ENCODE measurements around the gene CRB1. TPM values are rescaled to one million over a fixed set of nuclear protein-coding genes. Genes with fewer than 3 reads are reported as not detected.
A peak's percentile ranks its signal among the peaks of the same experiment; 100 is the strongest.

CRB1 gene
- total and polyA plus RNA-seq, 9 of the 15 experiments (the other 6 are each of a cell fraction or from before 2014, with no cell fraction given) = 0.04 to 0.10 TPM; not detected in 7

DNA sequence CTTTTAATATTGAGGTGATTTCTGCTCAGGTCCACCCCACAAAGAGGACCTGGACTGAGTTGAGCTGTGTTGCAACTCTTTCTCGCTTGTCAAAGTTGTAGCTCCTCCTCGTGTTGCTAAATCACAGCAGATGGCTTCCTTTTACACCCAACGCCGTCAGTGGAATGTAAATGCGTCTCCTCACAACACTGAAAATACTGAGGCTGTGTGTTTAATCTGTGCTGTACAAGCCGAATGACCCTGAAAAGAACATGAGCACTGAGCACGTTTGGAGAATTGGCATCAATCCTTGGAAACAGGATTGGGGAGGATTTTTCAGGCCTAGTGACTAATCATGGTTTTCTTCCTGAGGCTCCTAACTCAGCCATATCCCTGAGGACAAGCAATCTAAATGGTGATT lies 196.0 kb downstream of the CRB1 start:
- BruUV-seq (replicated peaks) = no TSS peak
- ATAC-seq = no peak
- ChIA-PET POLR2A (interaction anchor here (1.0 kb wide), 1 partner anchor 9 kb away, joined by 3 read pairs; no protein-coding TSS in a partner anchor), CTCF (ENCODE audit: low intra/inter-chr PET ratio) (no interaction called here)
- no peak overlapping the region for H3K27ac ChIP-seq (ENCODE audit: extremely low read depth, low read depth, low read length)
- H2AFZ ChIP-seq (ENCODE audit: low read depth, low read length) = no peak overlapping the region
- H3K9me3 ChIP-seq (replicated peaks; ENCODE audit: control insufficient read depth, insufficient read depth, low read depth, low read length) = no peaks in the 10 kb centered on the region
- peak; percentile 57; the same call in 1 of the 2 replicates for TF ChIP-seq CEBPB (tag; IDR thresholded peaks at IDR 0.05)
- no peak for TF ChIP-seq BRCA1 (IDR thresholded peaks at IDR 0.05)
- no peak for TF ChIP-seq BRCA1 (CRISPR knock-in tag; IDR thresholded peaks at IDR 0.05)
- no peaks in the 10 kb centered on the region for H3K9me1 ChIP-seq (ENCODE audit: control insufficient read depth, insufficient read depth, low read length)
- in situ Hi-C loops (cut with MboI) = no loop called here
- 0% methylated on average over 7 of the region's 7 CpGs for WGBS (ENCODE audit: insufficient coverage, low coverage, missing lambda C conversion rate)
- no peaks in the 10 kb centered on the region for H3K27me3 ChIP-seq (ENCODE audit: control insufficient read depth in 2 of 2, insufficient read depth in 2 of 2, low read length in 2 of 2)
- H3K4me3 ChIP-seq = no peak overlapping the region
- intact Hi-C loops (cut with micrococcal nuclease) = no loop called here
- peak; percentile 11 for FAIRE-seq
- no peaks in the 10 kb centered on the region for H3K36me3 ChIP-seq (ENCODE audit: control insufficient read depth, insufficient read depth, low read length)
- no peak overlapping the region for H3K9ac ChIP-seq (ENCODE audit: insufficient read depth in 1 of 2, low read depth in 2 of 2, low read length in 2 of 2)
- no peaks in the 10 kb centered on the region for H3K4me1 ChIP-seq (replicated peaks in 1 of 2; ENCODE audit: control insufficient read depth in 2 of 2, insufficient read depth in 2 of 2, low read length in 2 of 2)
- H3K79me2 ChIP-seq (ENCODE audit: control insufficient read depth, insufficient read depth, low read length) = no peaks in the 10 kb centered on the region
- H3K4me2 ChIP-seq (ENCODE audit: insufficient read depth, low read length) = no peak overlapping the region
- H4K20me1 ChIP-seq (replicated peaks; ENCODE audit: control insufficient read depth, insufficient read depth, low read length) = no peaks in the 10 kb centered on the region
- no peak for DNase-seq (ENCODE audit: extremely low read depth in 1 of 4, low spot score in 3 of 4)

DNA sequence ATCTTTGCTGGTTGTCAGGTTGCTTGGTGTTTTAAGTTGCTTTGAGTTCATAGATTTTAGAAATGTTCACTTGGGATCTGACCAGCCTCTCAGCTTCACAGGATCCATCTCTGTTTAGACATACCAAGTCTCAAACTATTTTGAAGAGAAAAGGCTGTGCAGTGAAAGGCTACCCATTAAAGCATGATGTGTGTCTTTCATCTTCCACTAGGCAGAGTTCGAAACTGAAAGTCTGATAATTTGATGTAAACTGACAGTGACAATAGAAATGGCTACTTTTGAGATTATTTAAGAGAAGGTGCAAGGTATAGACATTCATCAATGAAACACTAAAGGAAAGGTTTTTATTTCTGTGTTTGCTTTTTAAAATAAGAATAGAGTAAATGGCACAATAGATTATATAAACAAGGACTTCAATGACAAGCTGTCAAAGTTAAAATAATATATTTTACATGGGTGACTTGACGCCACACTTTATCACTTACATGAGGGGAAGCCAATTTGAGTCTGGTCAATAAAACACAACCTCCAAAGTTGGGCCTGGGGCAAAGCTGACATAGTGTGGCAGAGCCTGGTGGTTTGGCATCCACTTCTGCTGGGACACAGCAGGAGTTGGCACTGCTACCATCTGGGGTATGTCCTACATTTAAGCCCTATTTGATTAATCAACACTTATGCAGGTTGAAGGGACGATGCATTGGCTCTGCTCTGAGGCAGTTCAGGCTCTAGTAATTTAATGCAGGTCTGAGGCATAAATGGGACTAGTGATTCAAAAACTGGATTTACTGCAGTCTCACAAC lies 197.7 kb downstream of the CRB1 start:
- Histone ChIP-seq H2AFZ (ENCODE audit: low read depth, low read length) (no peak overlapping the region), H3K36me3 (ENCODE audit: control insufficient read depth, insufficient read depth, low read length) (no peaks in the 10 kb centered on the region), H3K9me3 (replicated peaks; ENCODE audit: control insufficient read depth, insufficient read depth, low read depth, low read length) (no peaks in the 10 kb centered on the region), H3K27me3 (ENCODE audit: control insufficient read depth in 2 of 2, insufficient read depth in 2 of 2, low read length in 2 of 2) (no peaks in the 10 kb centered on the region), H3K27ac (ENCODE audit: extremely low read depth, low read depth, low read length) (no peak overlapping the region), H4K20me1 (replicated peaks; ENCODE audit: control insufficient read depth, insufficient read depth, low read length) (no peaks in the 10 kb centered on the region), H3K4me3 (no peak overlapping the region), H3K4me2 (ENCODE audit: insufficient read depth, low read length) (no peak overlapping the region), H3K4me1 (replicated peaks in 1 of 2; ENCODE audit: control insufficient read depth in 2 of 2, insufficient read depth in 2 of 2, low read length in 2 of 2) (no peaks in the 10 kb centered on the region), H3K79me2 (ENCODE audit: control insufficient read depth, insufficient read depth, low read length) (no peaks in the 10 kb centered on the region), H3K9ac (ENCODE audit: insufficient read depth in 1 of 2, low read depth in 2 of 2, low read length in 2 of 2) (no peak overlapping the region), H3K9me1 (ENCODE audit: control insufficient read depth, insufficient read depth, low read length) (no peaks in the 10 kb centered on the region)
- ChIA-PET CTCF (ENCODE audit: low intra/inter-chr PET ratio) (no interaction called here), POLR2A (no interaction called here)
- in situ Hi-C loops (cut with MboI) (no loop called here), intact Hi-C loops (cut with micrococcal nuclease) (no loop called here)
- no peak for ATAC-seq
- no peak for DNase-seq (ENCODE audit: extremely low read depth in 1 of 4, low spot score in 3 of 4)
- BruUV-seq (replicated peaks) = no TSS peak
- WGBS (ENCODE audit: insufficient coverage, low coverage, missing lambda C conversion rate) = 2% methylated on average over 3 of the region's 3 CpGs
- FAIRE-seq = peak; percentile 15
- no peak for TF ChIP-seq RREB1 (CRISPR knock-in tag; IDR thresholded peaks at IDR 0.05)
- TF ChIP-seq, protein P1, sequence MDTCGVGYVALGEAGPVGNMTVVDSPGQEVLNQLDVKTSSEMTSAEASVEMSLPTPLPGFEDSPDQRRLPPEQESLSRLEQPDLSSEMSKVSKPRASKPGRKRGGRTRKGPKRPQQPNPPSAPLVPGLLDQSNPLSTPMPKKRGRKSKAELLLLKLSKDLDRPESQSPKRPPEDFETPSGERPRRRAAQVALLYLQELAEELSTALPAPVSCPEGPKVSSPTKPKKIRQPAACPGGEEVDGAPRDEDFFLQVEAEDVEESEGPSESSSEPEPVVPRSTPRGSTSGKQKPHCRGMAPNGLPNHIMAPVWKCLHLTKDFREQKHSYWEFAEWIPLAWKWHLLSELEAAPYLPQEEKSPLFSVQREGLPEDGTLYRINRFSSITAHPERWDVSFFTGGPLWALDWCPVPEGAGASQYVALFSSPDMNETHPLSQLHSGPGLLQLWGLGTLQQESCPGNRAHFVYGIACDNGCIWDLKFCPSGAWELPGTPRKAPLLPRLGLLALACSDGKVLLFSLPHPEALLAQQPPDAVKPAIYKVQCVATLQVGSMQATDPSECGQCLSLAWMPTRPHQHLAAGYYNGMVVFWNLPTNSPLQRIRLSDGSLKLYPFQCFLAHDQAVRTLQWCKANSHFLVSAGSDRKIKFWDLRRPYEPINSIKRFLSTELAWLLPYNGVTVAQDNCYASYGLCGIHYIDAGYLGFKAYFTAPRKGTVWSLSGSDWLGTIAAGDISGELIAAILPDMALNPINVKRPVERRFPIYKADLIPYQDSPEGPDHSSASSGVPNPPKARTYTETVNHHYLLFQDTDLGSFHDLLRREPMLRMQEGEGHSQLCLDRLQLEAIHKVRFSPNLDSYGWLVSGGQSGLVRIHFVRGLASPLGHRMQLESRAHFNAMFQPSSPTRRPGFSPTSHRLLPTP (IDR thresholded peaks at IDR 0.05; ENCODE audit: borderline replicate concordance, extremely low read depth, insufficient read length) = no peak
- TF ChIP-seq OTX1 (CRISPR knock-in tag; IDR thresholded peaks at IDR 0.05) = no peak
